GM19397 (cell line): ENCODE measurements around the gene PAQR4.
"Not testable (repeated sequence)": the region's sequence is repeated elsewhere in the genome, so short reads cannot be mapped to it uniquely, and the experiment has no call there.

ENCODE experiments used
- ATAC-seq: cut with Tn5 transposase; IDR thresholded peaks from one replicate; pipeline ENCODE4 v1.9.1; 2021; ENCODE audit warnings: mild to moderate bottlenecking, moderate library complexity; ENCODE audit not compliant: unreplicated experiment

The PAQR4 gene

DNA sequence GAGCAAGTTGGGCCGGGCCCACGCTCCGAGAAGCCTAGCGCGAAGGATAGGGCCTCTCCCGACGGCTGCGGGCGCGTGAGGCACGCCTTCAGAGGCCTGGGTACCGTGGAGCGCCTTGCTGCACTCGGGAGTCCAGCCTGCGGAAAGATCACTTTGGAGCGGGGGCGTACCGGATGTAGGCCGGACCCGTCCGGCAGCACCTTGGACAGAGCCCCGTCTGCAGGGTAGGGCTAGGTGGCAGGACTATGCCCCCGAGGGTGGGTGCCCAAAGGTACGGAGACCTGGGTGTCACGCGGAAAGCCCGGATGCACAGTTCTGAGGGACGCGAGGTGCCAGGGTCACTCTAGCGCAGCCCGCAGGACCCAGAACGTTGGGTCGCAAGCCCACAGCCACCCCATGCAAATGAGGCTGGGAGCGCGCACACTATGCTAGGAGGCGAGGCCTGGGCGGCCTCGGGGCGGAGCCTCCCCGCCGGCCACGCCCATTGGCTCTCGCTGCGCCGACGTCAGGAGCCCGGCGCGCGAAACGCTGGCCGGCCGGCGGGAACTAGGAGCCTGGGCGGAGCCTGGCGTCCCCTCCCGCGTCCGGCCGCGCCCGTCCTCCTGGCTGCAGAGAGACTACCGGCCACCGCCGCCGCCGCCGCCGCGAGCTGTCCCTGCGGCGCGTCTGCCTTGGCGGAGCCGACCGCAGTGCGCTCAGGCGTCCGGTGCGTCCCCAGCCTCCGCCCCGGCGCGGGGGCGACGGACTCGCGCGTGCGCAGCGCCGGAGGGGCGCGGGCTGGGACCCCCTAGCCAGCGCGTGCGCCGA is at the start of gene PAQR4:
Gene PAQR4 (plus strand): TSS at position 611 of the 807 bp plus-strand sequence. CDS start 327 bp downstream, outside the sequence.
- ATAC-seq = peak; percentile 76

DNA sequence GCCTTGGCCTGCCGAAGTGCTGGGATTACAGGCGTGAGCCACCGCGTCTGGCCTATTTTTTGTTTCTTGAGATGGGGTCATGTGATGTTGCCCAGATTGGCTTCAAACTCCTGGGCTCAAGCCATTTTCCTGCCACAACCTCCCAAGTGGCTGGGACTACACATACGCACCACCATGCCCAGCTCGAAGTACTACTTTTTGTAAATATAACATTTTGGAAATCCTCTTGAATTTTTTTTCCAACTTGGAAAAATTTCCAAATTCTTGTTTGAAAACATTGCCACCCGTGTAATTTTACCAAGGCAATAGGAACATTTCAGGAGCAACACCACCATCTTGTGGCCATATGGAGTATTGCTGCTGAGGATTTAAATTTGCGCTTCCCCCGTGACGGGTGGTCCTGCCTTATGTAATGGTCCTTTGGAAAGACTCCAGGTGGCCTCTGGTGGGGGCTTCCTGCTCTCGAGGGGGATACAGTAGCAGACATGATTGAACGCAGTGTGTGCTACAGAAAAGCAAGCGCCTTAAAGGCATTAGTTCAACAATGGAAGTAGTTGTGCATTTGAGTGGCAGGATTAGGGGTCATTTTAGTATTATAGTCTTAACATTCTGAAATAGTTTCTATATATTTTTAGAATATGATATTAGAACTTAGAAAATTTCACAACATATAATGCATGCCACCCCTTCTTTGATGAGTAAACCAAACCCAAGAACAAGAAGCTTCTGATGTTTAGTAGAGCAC is 49.5 kb upstream of the PAQR4 start:
- ATAC-seq = no peak

DNA sequence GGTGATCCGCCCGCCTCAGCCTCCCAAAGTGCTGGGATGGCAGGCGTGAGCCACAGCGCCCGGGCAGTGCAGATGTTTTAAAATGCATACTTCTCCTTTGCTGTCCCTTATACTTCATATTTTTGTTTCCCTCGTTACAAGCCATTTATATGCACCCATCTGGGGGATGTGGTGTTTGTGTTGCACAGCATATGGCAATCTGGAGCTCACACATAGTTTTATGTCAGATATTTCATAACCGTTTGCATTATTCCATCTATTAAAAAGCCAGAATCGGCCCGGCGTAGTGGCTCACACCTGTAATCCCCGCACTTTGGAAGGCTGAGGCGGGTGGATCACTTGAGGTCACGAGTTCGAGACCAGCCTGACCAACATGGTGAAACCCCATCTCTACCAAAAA is 45.7 kb upstream of the PAQR4 start:
- ATAC-seq = no peak

DNA sequence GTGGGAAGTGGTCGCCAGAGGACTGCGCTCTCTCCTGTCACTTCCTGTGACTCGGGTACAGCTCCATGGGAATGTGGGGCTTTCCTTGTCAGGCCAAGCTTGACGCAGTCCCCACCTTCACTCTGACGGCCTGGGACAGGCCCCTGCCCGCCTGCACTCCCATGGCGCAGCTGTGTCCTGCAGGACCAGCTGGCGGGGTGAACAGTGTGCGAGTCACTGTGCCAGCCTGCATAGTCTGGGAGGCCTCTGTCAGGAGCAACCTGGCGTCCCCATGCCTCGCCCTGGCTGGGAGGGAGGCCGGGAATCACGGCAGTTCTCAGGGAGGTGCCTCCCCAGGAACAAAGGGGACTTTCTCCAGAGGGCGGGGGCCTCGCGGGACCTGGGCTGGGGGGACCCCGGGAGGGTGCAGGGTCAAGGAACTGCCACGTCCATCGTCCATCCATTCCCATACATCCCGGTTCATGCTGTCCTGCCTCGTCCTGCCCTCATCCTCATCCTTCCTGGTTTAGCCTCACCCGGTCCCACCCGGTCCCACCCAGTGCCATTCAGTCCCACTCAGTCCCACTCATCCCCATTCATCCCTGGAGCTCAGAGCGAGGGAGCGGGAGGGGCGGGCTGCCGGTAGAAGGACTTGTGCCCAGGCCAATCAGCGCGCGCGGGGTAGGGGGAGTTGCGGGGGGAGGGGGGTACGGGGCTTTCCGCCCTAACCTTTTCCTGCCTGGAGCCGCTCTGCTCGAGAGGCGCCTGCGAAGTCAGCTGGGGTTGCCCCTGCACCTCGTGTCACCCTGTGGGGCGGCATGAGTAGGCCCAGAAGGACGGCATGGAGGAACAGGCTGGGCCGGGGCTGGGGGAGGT is 44.0 kb upstream of the PAQR4 start:
- no peak for ATAC-seq

DNA sequence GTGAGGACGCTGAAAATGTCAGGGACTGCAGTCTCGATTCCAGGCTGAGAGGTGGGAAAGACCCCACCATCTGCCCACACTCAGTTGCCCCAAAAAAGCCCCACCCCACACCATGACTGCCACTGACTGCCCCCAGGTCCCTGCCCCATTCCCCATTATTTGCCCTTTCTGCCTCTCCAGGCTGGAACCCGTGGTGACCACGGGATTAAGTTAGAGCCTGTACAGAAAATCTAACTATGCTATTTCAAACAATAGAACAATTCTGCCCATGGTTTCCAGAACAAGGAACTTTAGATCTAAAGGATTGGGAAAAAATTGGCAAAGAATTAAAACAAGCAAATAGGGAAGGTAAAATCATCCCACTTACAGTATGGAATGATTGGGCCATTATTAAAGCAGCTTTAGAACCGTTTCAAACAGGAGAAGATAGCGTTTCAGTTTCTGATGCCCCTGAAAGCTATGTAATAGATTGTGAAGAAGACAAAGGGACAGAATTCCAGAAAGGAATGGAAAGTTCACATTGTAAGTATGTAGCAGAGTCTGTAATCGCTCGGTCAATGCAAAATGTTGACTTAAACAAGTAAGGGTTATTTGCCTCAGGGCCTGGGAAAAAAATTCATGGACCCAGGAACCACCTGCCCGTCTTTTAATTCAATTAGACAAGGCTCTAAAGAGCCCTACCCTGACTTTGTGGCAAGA is 43.0 kb upstream of the PAQR4 start:
- no peak for ATAC-seq

DNA sequence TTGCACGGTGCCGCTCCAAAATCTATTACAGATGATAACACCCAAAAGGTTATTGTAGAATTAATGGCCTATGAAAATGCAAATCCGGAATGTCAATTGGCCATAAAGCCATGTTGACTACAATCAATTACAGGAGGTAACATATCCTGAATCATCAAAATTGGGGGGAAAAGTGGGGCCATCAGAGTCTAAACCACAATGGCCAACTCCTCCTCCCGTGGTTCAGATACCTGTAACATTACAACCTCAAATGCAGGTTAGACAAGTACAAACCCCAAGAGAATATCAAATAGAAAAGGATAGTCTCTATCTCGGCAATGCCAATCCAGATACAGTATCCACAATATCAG is 42.5 kb upstream of the PAQR4 start:
- no peak for ATAC-seq

DNA sequence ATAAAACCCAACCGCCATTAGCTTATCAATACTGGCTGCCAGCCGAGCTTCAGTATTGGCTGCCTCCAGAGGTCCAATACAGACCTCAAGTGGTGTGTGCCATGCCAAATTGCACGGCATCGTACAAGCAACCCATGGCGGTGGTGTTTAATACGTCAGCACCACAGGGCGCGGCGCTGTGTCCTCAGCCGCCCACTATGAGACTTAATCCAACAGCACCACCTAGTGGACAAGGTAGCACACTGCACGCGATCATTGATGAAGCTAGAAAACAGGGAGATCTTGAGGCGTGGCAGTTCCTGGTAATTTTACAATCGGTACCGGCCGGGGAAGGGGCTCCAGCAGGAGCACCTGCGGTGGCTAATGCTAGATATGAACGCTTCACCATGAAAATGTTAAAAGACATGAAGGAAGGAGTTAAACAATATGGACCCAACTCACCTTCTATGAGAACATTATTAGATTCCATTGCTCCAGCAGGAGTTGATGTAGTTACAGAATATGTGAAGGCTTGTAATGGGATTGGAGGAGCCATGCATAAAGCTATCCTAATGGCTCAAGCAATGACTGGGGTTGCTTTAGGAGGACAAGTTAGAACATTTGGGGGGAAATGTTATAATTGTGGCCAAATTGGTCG is 42.0 kb upstream of the PAQR4 start:
- no peak for ATAC-seq

DNA sequence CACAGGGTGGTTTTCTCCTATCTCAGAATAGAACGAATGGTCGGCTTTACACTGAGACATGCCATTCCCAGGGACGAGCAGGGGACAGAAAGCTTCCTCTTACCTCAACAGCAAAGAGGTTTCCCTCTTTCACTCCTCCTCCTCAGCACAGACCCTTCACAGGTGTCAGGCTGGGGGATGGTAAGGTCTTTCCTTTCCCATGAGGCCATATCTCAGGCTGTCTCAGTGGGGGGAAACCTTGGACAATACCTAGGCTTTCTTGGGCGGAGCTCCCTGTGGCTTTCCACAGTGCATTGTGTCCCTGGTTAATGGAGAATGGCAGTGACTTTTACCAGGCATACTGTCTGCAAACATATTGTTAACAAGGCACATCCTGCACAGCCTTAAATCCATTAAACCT is 41.0 kb upstream of the PAQR4 start:
- not testable (repeated sequence) for ATAC-seq

DNA sequence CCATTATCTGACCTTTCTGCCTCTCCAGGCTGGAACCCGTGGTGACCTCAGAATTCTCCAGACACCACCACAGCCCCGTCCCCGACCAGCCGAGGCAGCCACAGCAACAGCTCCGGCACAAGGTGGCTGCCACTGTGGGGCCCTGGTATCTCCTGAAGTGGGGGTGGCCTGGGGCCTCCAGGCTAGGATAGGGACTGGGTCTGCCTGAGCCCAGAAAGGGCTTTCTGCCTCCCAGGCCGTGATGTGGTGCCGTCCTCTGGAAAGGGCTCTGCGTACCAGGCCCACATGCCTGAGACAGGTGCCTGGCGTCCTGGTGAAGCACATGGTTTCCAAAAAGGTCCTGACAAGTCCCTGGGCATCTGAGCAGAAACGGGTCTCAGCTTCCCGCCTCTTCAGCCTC is 40.4 kb upstream of the PAQR4 start:
- no peak for ATAC-seq

DNA sequence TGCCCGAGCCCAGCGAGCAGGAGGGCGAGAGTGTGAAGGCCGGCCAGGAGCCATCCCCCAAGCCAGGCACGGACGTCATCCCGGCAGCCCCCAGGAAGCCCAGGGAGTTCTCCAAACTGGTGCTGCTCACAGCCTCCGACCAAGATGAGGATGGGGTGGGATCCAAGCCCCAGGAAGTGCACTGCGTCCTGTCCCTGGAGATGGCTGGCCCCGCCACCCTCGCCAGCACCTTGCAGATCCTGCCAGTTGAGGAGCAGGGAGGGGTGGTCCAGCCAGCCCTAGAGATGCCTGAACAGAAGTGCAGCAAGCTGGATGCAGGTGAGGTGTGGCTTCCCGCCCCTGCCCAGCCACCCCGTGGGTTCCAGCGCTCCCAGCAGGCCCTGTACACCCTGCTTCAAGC is 39.5 kb upstream of the PAQR4 start:
- ATAC-seq = no peak

DNA sequence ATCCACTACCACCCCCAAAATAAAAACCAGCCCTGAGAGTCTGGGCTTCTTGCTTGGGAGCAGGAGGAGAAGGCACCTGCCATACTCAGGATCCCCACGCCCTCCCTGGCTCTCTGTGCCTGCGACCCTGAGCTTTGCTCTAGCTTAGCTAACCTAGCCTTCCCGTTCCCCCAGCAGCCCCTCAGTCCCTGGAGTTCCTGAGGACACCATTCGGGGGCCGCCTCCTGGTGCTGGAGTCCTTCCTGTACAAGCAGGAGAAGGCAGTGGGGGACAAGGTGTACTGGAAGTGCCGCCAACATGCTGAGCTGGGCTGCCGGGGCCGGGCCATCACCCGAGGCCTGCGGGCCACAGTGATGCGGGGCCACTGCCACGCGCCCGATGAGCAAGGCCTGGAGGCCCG is 38.9 kb upstream of the PAQR4 start:
- no peak for ATAC-seq

DNA sequence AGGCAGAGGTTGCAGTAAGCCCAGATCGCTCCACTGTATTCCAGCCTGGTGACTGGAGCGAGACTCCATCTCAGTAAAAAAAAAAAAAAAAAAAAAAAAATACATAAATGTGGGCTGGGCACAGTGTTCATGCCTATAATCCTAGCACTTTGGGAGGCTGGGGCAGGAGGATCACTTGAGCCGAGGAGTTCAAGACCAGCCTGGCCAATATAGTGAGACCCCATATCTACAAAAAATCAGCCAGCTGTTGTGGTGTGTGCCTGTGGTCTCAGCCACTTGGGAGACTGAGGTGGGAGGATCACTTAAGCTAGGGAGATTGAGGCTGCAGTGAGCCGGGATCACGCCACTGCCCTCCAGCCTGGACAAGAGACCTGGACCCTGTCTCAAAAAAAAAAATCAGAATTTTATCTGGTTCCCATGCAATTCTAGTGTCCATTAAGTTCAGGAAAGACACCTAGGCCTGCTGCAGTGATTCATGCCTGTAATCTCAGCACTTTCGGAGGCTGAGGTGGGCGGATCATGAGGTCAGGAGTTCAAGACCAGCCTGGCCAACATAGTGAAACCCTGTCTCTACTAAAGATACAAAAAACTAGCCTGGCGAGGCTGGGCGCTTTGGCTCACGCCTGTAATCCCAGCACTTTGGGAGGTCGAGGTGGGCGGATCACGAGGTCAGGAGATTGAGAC is 37.8 kb upstream of the PAQR4 start:
- ATAC-seq = not testable (repeated sequence)

DNA sequence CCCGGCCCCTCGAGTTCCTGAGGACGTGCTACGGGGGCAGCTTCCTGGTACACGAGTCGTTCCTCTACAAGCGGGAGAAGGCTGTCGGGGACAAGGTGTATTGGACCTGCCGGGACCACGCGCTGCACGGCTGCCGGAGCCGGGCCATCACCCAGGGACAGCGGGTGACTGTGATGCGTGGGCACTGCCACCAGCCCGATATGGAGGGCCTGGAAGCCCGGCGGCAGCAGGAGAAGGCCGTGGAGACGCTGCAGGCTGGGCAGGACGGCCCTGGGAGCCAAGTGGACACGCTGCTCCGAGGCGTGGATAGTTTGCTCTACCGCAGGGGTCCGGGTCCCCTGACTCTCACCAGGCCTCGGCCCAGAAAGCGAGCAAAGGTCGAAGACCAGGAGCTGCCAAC is 36.0 kb upstream of the PAQR4 start:
- ATAC-seq = no peak

DNA sequence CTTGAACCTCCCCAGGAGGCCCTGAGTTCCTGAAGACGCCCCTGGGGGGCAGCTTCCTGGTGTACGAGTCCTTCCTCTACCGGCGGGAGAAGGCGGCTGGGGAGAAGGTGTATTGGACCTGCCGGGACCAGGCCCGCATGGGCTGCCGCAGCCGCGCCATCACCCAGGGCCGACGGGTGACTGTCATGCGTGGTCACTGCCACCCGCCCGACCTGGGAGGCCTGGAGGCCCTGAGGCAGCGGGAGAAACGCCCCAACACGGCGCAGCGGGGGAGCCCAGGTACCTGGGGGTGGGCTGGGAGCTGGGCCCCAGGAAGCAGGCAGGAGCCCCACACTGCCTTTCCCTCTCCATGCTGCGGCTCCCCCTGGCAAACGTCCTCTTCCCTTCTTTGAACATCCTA is 35.4 kb upstream of the PAQR4 start:
- no peak for ATAC-seq

DNA sequence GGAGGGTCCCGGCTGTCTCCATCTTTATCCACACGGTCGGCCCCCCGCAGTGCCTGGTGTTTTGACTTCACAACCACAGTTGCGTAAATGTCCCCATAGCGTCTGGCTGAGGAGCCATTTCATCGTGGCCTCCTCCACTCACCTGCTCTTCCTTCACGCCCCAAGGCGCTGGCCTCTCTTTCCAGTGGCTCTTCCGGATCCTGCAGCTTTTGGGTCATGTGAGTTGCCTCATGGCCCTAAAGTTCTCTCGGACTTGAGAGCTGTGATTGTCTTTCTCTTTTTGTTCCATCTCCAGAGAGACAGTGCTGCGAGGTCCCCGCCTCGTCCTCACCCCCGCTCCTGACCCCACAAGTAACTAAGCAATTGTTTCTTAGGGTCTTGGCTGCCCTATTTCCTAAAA is 34.7 kb upstream of the PAQR4 start:
- no peak for ATAC-seq

DNA sequence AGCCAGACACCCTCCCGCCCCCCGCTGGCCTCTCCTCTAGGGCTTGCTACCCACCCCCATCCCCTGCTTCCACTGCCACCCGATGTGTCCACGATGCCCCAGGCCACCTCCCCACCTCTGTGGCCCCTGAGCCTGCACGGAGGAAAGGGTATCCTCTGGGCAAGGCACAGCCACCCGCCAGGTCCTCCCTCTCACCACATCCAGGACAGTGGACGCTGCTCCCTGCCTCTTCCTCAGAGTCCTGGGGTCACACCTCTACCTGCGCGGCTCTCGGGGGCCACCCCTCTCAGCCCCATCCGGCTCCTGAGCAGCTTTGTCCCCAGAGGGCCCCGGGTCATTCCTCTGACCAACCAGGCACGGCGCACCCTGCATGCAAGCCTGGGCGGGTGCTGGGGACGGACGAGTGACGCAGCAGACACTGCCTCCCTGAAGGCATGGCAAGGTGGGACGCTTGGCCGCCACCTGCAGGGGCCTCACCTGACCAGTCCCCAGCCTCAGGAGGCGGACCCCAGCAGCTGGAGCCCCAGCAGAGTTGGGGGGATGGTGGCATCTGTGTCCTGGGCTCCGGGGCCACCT is 32.6 kb upstream of the PAQR4 start:
- no peak for ATAC-seq

DNA sequence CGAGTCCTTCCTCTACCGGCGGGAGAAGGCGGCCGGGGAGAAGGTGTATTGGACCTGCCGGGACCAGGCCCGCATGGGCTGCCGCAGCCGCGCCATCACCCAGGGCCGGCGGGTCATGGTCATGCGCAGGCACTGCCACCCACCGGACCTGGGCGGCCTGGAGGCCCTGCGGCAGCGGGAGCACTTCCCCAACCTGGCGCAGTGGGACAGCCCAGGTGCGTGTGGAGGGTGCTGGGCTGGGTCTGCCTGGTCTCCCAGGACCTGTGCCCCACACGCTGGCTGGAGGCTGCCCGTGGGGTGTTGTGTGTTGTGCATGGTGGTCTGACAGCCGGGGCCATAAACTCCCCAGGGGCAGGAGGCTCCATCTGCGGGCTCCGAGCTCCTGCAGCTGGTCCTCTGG is 32.0 kb upstream of the PAQR4 start:
- ATAC-seq = no peak

DNA sequence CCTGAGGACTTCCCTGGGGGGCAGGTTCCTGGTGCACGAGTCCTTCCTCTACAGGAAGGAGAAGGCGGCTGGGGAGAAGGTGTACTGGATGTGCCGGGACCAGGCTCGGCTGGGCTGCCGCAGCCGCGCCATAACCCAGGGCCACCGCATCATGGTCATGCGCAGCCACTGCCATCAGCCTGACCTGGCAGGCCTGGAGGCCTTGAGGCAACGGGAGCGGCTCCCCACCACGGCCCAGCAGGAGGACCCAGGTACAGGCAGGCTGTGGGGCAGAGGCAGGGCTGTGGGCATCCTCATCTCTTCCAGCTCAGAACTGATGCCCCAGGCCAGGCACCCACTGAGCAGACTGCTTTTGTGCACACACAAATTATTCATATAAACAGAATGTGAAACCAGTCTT is 30.9 kb upstream of the PAQR4 start:
- no peak for ATAC-seq

DNA sequence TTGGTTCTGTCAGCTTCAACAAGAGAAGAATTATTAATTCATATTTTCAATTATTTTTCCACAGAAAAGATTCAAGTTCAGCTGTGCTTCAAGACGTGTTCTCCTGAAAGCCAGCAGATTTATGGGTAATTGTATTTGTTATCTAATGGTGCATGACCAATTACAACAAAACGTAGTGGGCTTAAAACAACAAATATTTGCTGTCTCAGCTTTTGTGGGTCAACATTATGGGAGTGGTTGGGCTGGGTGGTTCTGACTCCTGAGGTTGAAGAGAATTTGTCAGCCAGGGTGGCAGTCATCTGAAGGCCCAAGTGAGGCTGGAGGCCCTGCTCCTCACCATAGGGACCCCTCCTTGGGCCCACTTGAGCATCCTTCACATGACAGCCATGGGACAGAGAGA is 29.2 kb upstream of the PAQR4 start:
- ATAC-seq = no peak

DNA sequence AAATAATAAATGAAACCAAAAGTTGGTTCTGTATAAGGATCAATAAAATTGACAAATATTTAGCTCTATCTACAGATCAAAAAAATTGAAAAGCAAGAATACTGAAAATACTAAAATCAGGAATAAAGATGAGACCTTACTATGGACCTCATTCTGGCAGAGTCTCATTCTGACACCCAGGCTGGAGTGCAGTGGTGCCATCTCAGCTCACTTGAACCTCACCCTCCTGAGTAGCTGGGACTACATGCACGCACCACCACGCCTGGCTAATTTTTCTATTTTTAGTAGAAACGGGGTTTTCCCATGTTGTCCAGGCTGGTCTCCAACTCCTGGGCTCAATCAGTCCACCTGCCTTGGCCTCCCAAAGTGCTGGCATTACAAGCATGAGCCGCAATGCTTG is 27.1 kb upstream of the PAQR4 start:
- no peak for ATAC-seq
